Loucy (cell line): Measurements from ENCODE around the gene NDUFAF8.

ENCODE experiments used
- H2AFZ ChIP-seq: fragments of 200-600 bp; sonication (generic); 2 replicates; pipeline ENCODE4 v1.6.0; 2016; ENCODE audit warnings: antibody characterized with exemption, mild to moderate bottlenecking, low read length, moderate library complexity
- H3F3A ChIP-seq: fragments of 200-600 bp; 2 replicates; pipeline ENCODE4 v1.6.0; 2016; ENCODE audit warnings: antibody characterized with exemption, low read depth, mild to moderate bottlenecking
- H3K27me3 ChIP-seq: fragments of 200-600 bp; sonication (generic); 2 replicates; pipeline ENCODE4 v1.6.1; 2014; ENCODE audit warnings: low read length, mild to moderate bottlenecking; ENCODE audit not compliant: insufficient read depth, poor library complexity, severe bottlenecking
- H3K36me3 ChIP-seq: fragments of 200-600 bp; sonication (generic); 2 replicates; pipeline ENCODE4 v1.6.1; 2016; ENCODE audit warnings: low read length; ENCODE audit not compliant: insufficient read depth
- H3K4me1 ChIP-seq: fragments of 200-600 bp; sonication (generic); 2 replicates; pipeline ENCODE4 v1.5.1; 2014; ENCODE audit warnings: low read length, mild to moderate bottlenecking; ENCODE audit not compliant: insufficient read depth, poor library complexity, severe bottlenecking
- H3K4me2 ChIP-seq: fragments of 200-600 bp; sonication (generic); 2 replicates; pipeline ENCODE4 v1.6.0; 2014; ENCODE audit warnings: antibody characterized with exemption, low read length, low read depth, mild to moderate bottlenecking; ENCODE audit not compliant: poor library complexity, severe bottlenecking
- H3K4me3 ChIP-seq: fragments of 200-600 bp; sonication (generic); 2 replicates; pipeline ENCODE4 v1.5.1; 2014; ENCODE audit warnings: low read length, mild to moderate bottlenecking, mixed read lengths; ENCODE audit not compliant: poor library complexity, severe bottlenecking
- H3K79me2 ChIP-seq: fragments of 200-600 bp; sonication (generic); 2 replicates; pipeline ENCODE4 v1.6.1; 2014; ENCODE audit warnings: low read length; ENCODE audit not compliant: insufficient read depth
- H3K9ac ChIP-seq: fragments of 200-600 bp; sonication (generic); 2 replicates; pipeline ENCODE4 v1.6.0; 2014; ENCODE audit warnings: mild to moderate bottlenecking, low read depth, low read length, moderate library complexity; ENCODE audit not compliant: poor library complexity, severe bottlenecking
- H3K9me2 ChIP-seq: fragments of 200-600 bp; sonication (generic); replicated peaks from 2 replicates; pipeline ENCODE4 v1.6.1; 2016; ENCODE audit warnings: low read depth, low read length, mixed read lengths
- H3K9me3 ChIP-seq: fragments of 200-600 bp; sonication (generic); 2 replicates; pipeline ENCODE4 v1.6.1; 2014; ENCODE audit warnings: mild to moderate bottlenecking, antibody characterized with exemption, low read length, low read depth; ENCODE audit not compliant: insufficient read depth
- H4K20me1 ChIP-seq: fragments of 200-600 bp; sonication (generic); 2 replicates; pipeline ENCODE4 v1.6.0; 2014; ENCODE audit warnings: antibody characterized with exemption, low read length, mild to moderate bottlenecking; ENCODE audit not compliant: insufficient read depth, poor library complexity, severe bottlenecking
- EZH2phosphoT487 ChIP-seq: fragments of 200-600 bp; IDR thresholded peaks from 2 replicates; pipeline ENCODE4 v1.6.1; 2018; ENCODE audit warnings: antibody characterized with exemption, mild to moderate bottlenecking, moderate library complexity, borderline replicate concordance
- TF ChIP-seq, protein P1 (sequence below): fragments of 200-600 bp; sonication (generic); conservative IDR thresholded peaks from 2 replicates; pipeline ENCODE4 v1.5.1; 2014; ENCODE audit warnings: mild to moderate bottlenecking, antibody characterized with exemption, low read length

NDUFAF8 gene

DNA sequence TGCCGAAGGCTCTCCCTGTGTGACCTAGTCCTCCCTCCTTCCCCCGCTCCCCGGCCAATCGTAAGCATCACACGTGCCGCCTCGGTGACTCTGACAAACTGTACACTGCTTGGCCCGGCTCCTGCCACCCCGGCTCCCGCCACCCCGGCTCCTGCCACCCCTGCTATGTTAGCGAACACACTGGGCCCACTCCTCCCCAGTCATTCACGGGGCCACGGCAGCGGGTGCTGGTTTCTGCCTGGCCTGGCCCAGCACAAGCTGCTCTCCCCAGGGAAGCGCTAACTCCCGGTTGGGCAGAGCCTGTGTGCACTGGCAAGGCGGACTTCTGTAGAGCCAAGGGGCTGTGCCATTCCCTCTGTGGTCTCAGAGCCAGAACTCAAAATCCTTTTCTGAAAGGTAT lies 22.0 kb downstream of the NDUFAF8 start:
- no peak overlapping the region for H2AFZ ChIP-seq
- no peaks in the 10 kb centered on the region for H3K9me3 ChIP-seq
- H3K4me1 ChIP-seq = no peaks in the 10 kb centered on the region
- no peaks in the 10 kb centered on the region for H3K27me3 ChIP-seq
- TF ChIP-seq, protein P1, sequence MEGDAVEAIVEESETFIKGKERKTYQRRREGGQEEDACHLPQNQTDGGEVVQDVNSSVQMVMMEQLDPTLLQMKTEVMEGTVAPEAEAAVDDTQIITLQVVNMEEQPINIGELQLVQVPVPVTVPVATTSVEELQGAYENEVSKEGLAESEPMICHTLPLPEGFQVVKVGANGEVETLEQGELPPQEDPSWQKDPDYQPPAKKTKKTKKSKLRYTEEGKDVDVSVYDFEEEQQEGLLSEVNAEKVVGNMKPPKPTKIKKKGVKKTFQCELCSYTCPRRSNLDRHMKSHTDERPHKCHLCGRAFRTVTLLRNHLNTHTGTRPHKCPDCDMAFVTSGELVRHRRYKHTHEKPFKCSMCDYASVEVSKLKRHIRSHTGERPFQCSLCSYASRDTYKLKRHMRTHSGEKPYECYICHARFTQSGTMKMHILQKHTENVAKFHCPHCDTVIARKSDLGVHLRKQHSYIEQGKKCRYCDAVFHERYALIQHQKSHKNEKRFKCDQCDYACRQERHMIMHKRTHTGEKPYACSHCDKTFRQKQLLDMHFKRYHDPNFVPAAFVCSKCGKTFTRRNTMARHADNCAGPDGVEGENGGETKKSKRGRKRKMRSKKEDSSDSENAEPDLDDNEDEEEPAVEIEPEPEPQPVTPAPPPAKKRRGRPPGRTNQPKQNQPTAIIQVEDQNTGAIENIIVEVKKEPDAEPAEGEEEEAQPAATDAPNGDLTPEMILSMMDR = no peak
- no peak for TF ChIP-seq EZH2phosphoT487
- H3K9me2 ChIP-seq = no peaks in the 10 kb centered on the region
- no peak overlapping the region for H3K4me2 ChIP-seq
- no peaks in the 10 kb centered on the region for H4K20me1 ChIP-seq
- H3K9ac ChIP-seq = no peak overlapping the region
- H3K4me3 ChIP-seq = no peak overlapping the region
- H3K79me2 ChIP-seq = no peaks in the 10 kb centered on the region; the same call in 1 of the 2 replicates
- H3F3A ChIP-seq = no peaks in the 10 kb centered on the region
- peaks cover 42% of the 10 kb centered on the region; the same call in 1 of the 2 replicates for H3K36me3 ChIP-seq

DNA sequence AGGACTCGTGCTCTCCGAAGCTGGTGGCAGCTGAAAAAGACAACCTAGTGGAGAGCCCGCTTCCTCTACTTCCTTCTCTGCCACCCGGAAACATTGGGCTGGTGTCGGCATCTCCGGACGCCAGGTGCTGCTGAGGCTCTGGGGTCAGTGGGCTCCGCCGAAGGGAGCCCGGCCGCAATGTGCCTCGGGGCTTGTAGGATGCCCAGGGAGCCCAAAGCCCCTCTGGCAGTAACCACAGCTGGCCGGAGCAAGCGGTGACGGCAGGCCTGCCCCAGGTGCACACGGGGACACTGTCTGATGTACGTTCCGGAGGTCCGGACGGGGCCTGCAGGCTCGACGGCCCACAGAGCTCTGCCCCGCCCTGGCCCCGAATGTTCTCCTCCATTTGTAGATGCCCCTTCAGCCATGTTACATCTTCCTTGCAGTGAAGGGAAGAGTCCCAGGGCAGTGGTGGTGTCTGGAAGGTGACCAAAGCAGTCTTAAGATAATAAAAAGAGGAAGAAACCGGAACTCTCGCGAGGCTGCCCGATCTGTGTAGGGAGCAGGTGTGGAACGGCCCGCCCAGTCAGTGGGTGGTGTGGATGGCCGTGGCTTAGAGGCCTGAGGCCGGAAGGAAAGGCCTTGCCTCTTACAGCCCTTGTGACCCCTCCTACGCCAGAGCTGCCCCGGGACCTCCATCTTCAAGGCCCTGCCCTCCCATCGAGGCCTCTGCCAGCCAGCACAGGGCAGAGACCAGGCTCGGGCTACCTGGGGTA lies 22.6 kb downstream of the NDUFAF8 start:
- no peaks in the 10 kb centered on the region for H3K9me2 ChIP-seq
- no peaks in the 10 kb centered on the region for H3K27me3 ChIP-seq
- H3K36me3 ChIP-seq = peaks cover 42% of the 10 kb centered on the region; the same call in 1 of the 2 replicates
- no peak overlapping the region for H3K9ac ChIP-seq
- H2AFZ ChIP-seq = no peak overlapping the region
- H4K20me1 ChIP-seq = no peaks in the 10 kb centered on the region
- H3K4me1 ChIP-seq = no peaks in the 10 kb centered on the region
- TF ChIP-seq, protein P1 = no peak
- TF ChIP-seq EZH2phosphoT487 = no peak
- no peaks in the 10 kb centered on the region; the same call in 1 of the 2 replicates for H3K79me2 ChIP-seq
- H3F3A ChIP-seq = no peaks in the 10 kb centered on the region
- no peak overlapping the region for H3K4me3 ChIP-seq
- H3K9me3 ChIP-seq = no peaks in the 10 kb centered on the region
- no peak overlapping the region for H3K4me2 ChIP-seq

GRCh38 chr17:81263371-81264181 lies 24.5 kb downstream of the NDUFAF8 start:
- Histone ChIP-seq H3K79me2 (no peaks in the 10 kb centered on the region; the same call in 1 of the 2 replicates), H3K27me3 (no peaks in the 10 kb centered on the region), H3K9ac (no peak overlapping the region), H3K9me2 (no peaks in the 10 kb centered on the region), H2AFZ (no peak overlapping the region), H3K4me2 (no peak overlapping the region), H3K9me3 (no peaks in the 10 kb centered on the region), H4K20me1 (no peaks in the 10 kb centered on the region), H3K36me3 (peaks cover 42% of the 10 kb centered on the region; the same call in 1 of the 2 replicates), H3F3A (no peaks in the 10 kb centered on the region), H3K4me1 (no peaks in the 10 kb centered on the region), H3K4me3 (no peak overlapping the region)
- TF ChIP-seq, protein P1 = no peak
- no peak for TF ChIP-seq EZH2phosphoT487
